ENCODE measurements around the gene D2HGDH.
A peak's percentile ranks its signal among the peaks of the same experiment; 100 is the strongest.
"Not testable (repeated sequence)": the region's sequence is repeated elsewhere in the genome, so short reads cannot be mapped to it uniquely, and the experiment has no call there.

D2HGDH gene

DNA sequence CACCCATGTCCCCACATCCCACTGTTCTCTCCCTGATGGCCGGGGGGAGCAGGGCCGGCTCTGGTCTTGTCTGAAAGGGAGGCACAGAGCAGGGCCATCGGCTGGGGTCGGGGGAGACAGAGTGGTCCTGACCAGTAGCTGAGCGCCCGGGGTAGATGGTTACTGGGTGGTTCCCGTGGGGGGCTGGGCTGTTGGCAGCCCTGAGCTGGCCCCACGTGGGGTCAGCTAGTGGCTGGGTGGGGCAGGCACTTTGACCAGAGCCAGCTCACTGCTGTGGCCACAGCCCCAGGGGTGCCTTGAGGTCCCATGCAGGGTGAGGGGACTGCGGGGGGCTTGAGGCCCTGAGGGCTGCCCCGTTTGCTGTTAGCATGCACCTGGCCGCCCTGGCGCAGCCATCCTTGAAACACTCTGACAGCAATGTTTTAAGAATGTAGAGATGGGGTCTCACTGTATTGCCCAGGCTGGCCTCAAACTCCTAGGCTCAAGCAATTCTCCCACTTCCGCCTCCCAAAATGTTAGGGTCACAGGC, 62.2 kb downstream of the D2HGDH start:
- no peak for DNase-seq

DNA sequence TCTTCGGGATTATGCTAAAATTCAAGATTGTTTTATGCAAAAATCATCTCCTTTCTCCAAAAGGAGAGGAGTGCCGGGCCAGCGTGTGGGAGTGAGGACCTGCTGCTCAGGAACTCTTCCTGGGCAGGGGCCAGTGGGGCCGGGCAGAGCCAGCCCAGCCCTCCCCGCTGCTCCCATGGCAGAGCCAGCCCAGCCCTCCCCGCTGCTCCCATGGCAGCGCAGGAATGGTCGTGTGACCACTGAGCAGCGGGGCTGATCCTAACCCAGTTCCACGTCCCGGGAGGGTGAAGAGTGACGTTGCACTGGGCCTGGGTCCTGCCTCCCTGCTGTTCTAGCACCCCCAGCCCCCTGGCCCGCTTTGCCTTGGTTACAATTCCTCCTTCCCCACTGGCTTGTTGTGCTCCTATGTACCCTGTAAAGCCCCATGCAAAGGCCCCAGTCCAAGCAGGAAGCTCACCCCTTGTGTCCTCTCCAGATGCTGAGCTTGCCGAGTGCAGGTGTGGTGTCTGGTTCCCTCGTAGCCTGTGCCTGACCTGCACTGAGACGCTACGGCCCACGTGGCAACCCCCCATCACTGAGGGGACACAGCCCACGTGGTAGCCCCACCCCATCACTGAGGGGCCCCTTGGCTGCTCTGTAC, 63.1 kb downstream of the D2HGDH start:
- DNase-seq: no peak

DNA sequence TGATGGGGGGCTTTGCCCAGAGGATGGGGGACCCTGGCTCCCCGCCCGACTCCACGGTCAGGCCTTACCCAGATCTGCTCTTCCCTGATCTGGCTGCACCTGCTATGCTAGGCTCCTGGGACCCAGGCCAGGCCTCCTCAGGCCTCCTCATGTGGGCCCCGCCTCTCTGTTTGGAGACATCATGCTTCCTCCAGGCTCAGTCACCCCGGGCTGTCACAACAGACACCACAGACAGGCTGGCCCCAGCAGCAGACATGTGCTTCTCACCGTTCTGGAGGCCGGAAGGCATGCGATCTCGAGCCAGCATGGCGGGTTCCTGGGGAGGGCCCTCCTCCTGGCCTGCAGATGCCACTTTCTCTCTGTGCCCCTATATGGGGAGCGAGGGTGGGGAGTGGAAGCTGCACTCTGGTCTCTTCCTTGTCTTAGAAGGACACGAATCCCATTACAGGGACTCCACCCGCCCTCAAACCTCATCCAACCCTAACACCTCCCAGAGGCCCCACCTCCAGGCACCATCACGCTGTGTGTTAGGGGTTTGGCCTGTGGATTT, 63.7 kb downstream of the D2HGDH start:
- no peak for DNase-seq

DNA sequence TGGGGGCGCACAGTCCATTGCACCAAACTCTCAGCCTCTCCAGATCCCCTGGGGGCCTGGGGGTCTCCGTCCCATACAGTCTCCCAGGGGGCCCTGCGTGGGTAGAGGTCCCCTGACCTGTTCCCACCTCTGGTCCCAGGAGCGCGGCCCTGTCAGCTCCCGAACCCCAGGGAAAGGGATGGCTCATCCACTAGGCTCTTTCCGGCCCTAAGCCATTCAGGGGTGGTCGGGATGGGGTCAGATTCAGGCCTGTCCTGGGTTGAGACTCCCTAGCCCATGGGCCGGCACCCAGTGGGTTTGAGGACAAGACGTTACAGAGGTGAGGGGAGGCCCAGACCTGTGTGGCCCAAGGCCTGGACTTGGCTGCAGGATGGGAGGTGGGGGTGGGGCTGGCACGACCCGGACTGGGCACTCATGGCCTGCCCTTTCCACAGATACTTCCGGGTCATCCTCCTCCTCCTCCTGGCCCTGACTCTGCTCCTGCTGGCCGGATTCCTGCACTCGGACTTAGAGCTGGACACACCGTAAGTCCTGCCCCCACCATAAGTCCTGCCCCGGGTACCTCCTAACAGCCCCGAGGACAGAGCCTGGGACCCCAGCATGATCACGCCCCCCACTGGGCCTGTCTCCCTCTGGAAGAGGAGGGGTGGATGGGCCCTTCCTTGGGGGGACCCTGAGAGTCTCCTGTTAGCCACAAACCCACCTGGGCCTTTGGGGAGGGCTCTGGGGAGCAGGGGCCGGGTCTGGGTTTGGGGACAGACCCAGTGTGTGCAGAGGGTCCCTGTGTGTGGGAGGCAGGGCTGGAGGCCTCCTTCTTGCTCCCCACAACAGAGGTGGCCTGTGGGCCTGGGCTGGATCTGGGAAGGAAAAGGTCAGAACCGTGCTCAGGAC, 64.4 kb downstream of the D2HGDH start:
- no peak for DNase-seq

DNA sequence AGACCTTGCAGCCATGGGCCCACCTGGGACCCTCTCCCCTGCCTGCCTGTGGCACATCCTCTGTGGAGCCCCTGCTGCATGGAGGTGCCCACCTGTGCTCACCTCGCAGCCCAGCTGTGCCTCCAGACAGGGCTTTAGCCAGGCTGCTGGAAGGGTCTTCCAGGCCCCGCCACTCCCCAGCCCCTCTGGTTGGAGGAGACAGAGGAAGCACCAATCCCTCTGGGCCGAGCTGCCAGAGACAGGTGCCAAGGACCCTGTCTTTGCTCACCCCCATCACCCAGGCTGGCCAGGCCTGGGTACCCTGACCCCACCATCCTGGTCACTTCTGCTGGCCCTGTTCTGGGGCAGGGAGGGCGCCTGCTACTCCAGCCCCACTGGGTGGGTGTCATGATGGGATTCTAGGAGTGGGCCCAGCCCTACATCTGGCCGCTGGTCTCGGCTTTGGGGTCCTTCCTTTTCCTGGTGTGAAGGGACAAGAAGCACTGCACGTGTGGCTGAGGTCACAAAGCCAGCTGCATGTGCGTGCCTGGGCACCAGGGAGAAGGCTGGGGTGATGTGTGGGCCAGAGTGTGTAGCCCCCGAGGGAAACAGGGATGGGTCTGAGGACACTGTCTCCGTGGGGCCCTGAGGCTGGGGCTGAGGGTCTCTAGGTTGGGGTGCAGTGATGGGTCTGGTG, 65.2 kb downstream of the D2HGDH start:
- DNase-seq: no peak

DNA sequence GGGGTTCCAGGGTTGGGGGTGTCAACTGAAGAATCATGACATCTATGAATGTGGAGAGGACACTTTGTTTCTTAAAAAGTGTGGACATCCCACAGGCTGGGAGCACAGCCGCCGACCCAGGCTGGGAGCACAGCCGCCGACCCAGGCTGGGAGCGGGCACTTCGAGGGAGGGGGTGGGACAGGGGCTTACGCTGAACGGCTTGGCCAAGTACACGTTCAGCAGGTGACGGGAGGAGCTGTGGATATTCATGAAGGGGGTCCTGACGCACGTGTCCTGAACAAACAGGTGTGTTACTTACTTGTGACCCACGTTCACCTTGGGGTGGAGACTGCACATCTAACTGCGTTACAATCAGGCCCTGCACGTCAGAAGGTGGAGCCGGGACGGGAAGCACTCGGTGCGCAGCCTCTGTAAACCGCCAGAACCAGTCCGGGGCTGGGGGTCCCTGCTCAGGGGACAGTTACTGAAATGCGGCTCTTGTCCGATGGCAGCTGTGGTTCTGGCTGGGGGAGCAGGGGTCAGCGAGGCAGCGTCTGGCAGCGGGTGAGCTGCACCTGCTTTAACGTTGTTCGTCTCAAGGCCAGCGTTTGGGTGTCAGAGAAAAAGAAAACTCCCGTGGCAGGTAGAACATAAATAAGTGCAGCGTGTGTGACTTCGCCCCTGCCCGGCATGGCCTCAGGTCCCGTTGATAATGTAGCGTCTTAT, 65.9 kb downstream of the D2HGDH start:
- DNase-seq: not testable (repeated sequence)

DNA sequence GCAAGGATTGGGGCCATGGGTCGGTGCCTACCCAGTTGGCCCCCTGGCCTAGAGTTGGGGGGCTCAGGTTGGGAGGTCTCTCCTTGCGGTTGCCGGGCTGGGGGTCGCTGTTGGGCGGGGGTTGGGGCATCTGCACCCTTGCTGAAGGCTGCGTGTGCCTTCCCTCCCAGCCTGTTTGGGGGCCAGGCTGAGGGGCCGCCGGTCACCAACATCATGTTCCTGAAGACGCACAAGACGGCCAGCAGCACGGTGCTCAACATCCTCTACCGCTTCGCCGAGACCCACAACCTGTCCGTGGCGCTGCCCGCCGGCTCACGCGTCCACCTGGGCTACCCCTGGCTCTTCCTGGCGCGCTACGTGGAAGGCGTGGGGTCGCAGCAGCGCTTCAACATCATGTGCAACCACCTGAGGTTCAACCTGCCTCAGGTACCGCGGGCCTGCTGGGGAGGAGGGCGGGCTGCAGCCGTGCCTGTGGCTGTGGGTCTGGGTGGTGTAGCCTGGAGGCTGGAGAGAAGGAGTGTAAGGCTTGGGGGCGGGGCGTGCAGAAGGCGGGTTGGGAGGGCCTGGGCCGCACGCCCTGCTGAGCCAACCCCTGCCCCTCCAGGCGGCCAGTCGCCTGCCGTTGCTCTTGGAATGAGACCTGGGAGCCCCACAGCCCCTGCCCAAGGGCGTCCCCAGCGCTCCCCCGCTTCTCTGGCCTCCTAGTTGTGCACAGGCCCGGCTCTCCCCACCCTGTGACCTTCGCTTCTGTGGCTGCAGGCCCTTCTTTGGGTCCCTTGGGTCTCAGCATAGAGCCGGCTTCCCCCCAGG, 67.4 kb downstream of the D2HGDH start:
- peak in 1 of 2 experiments; percentile 59 for DNase-seq

DNA sequence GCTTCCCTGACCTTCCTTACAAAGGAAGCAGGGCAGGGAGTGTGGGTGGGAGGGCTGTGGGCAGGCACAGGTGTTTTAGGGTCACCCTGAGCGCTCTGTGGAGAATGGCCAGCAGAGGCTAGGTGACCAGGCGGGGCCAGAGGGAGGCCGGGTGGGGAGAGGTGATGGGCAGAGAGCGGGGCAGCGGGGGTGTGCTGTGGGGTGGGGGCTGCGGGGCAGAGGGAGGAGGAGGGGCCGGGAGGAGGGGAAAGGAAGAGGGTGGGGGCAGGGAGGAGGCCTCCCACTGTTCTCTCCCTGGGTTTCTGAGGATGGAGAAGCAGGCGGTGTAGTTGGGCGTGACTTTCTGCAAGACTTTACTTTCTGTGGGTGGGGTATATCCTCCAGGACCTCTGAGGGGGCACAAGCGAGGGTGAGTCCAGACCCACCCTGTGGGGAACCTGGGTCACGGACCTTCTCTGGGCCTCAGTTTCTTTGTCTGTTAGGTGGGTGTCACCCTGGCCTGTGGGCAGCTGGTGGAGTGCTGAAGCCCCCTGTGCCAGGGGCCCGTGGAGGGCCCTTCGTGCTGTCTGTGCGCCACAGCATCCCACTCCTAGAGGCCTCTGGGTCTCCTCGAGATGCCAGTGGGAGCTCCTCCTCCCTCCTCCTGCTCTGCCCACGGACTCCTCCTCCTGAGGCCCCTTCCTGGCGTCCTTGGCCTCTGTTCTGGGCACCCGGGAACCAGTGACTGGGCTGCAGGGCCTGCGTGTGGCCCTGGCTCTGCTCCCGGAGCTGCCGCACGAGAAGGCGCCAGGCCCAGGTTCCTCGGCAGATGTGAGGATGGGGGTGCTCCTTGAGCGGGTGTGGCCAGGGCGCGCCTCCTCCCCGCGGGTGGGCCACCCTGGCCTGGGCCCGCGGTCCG, 68.2 kb downstream of the D2HGDH start:
- DNase-seq: no peak

DNA sequence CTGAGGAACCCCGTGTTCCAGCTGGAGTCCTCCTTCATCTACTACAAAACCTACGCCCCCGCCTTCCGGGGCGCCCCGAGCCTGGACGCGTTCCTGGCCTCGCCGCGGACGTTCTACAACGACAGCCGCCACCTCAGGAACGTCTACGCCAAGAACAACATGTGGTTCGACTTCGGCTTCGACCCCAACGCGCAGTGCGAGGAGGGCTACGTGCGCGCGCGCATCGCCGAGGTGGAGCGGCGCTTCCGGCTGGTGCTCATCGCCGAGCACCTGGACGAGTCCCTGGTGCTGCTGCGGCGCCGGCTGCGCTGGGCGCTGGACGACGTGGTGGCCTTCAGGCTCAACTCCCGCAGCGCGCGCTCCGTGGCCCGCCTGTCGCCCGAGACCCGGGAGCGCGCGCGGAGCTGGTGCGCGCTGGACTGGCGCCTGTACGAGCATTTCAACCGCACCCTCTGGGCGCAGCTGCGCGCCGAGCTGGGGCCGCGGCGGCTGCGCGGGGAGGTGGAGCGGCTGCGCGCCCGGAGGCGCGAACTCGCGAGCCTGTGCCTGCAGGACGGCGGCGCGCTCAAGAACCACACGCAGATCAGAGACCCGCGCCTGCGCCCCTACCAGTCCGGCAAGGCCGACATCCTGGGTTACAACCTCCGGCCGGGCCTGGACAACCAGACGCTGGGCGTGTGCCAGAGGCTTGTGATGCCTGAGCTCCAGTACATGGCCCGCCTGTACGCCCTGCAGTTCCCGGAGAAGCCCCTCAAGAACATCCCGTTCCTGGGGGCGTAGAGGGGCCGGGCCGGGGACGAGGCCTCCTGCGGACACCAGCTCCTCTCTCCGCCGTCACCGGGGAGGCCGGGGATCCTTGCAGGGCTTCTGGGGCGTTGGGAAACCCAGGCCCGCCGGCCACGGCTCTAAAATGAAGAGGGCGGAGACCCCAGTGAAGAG, 69.2 kb downstream of the D2HGDH start:
- peak in 1 of 2 experiments; percentile 91 for DNase-seq

DNA sequence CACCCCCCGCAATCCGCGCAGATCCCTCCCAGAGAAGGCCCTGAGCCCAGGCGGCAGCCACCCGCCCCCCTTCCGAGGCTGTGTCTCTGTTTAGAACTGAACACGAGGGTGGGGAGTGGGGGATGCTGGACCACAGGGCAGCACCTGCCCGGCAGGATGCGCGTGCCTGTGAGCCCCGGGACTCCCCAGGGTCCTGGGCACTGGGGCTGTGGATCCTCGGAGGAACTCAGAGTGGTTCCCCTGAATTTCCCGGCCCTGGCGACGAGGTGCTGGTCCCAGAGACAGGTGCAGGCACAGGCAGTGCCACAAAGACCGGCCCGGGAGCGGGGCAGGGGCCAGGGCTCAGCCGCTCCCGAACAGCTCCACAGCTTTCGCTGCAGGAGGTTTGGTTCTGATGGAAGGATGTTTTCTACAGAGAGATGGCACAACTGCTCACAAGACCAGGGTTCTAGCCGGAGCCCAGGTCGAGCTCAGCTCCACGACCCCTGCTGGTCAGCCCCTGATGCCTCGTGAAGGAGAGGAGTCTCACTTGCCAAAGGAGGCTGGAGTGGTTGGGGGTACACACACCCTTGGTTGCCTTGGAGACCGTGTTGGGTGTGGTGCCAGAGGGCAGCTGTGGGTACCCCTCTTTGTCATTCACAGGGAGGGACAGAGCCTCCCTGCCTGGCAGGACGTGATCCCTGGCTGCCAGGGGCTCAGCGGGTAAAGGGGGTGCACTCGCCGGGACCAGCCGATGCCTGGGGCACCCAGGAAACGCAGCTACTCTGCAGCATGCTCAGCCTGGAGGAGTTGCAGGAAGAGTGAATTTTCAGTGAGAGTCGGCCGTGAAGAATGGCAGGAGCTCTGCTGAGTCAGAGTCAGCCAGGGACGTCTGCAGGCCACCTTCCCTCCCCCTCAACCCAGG, 70.1 kb downstream of the D2HGDH start:
- peak; percentile 36 to 75 for DNase-seq

DNA sequence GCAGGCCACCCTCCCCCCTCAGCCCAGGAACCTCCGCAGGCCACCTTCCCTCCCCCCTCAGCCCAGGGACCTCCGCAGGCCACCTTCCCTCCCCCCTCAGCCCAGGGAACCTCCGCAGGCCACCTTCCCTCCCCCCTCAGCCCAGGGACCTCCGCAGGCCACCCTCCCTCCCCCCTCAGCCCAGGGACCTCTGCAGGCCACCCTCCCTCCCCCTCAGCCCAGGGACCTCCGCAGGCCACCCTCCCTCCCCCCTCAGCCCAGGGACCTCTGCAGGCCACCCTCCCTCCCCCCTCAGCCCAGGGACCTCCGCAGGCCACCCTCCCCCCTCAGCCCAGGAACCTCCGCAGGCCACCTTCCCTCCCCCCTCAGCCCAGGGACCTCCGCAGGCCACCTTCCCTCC, 71.8 kb downstream of the D2HGDH start:
- not testable (repeated sequence) for DNase-seq

DNA sequence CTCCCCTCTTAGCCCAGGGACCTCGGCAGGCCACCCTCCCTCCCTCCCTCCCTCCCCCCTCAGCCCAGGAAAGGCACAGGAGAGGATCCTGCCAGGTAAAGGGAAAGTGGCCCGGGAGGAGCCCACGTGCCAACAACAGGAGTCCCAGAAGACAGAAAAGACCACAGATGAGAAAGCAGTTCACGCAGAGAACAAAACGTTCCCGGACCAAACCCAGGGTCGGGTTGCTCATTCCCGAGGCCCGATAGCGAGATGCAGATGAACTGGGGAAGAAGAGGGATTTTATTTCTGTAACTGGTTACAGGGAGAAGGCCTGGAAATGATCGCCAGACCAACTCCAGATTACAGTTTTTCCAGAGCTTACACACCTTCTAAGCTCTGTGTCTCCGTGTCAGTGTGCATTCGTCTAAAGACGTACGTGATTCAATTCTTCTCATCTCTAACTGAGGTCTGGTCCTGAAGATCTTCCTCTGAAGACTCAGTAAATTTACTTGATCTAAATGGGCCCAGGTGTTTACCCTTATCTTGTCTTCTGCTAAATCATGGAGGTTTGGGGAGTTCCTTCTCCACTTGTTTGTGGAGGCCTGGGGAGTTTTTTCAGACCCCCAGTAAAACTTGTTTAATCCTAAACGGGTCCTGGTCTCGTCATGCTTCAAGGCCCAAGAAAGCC, 73.8 kb downstream of the D2HGDH start:
- DNase-seq: no peak

DNA sequence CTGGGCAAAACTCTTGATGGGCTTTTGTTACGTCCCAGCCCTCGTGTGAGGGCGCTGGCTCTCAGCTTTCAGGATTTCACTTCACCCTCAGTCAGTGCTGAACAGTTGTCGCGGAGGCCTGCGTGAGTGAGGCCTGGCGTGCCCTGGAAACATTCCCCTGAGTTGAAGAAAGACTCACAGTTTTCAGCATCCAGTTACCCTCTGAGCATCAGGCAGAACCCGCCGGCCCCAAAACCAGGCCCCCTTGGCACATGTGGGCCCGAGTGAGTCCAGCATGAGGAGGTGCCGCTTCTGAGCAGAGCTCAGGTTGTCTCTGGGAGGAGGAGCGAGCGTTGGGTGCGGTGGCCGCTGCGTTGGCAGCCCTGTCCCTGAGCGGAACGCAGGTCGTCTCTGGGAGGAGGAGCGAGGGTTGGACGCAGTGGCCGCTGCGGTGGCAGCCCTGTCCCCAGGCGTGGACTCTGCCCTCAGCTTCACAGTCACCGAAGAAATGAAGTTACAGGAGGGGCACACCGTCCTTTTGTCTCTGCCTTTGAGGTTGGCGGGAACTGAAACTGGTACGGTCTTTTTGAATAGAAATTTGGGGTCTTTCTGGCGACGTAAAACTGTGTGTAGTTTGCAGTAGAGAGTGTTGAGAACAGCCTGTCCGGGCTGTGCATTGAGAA, 74.4 kb downstream of the D2HGDH start, which contains the start of gene NEU4:
Gene NEU4, plus strand, starts transcription at position 473 of the 662 bp plus-strand sequence. CDS start 5,292 bp downstream, outside the sequence.
- no peak for DNase-seq

DNA sequence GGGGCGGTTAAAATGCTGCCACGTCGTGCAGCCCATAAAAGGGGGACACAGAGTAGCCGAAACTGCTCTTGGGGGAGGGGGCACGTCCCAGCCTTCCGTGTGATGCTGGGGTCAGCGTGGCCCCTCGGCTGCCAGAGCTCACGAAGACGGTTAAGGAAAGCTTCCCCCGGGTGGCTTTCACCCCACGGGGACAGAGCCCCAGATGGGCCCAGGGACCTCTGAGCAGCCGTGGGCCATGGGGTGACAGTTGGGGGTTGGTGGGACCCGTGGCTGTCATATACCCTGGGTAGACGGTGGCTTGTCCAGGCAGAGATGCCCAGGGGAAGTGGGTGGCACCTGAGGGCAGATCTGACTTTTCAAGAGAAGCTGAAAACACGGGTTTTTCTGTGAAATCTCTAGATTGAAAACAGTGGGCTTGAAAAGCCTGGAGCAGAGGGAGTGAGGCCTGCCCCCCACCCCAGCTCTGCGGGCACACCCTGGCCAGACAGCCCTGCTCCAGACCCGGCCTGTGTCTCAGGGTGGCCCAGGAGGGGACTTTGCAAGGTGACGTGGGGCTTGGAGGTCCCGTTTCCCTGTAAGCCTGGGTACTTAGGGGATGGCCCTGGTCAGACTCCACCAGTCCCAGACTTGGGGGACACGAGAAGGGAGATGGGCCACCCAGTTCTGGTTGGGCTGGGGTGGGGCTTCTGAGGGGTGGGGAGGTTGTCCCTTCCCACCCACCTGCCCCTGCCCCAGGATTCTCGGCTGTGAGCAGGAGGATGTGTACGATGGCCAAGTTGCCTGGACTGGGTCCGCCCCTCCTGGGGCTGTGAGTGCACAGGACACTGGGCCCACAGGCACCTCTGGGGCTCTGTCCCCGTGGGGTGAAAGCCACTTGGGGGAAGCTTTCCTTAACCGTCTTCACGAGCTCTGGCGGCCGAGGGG, 75.2 kb downstream of the D2HGDH start:
- no peak for DNase-seq

DNA sequence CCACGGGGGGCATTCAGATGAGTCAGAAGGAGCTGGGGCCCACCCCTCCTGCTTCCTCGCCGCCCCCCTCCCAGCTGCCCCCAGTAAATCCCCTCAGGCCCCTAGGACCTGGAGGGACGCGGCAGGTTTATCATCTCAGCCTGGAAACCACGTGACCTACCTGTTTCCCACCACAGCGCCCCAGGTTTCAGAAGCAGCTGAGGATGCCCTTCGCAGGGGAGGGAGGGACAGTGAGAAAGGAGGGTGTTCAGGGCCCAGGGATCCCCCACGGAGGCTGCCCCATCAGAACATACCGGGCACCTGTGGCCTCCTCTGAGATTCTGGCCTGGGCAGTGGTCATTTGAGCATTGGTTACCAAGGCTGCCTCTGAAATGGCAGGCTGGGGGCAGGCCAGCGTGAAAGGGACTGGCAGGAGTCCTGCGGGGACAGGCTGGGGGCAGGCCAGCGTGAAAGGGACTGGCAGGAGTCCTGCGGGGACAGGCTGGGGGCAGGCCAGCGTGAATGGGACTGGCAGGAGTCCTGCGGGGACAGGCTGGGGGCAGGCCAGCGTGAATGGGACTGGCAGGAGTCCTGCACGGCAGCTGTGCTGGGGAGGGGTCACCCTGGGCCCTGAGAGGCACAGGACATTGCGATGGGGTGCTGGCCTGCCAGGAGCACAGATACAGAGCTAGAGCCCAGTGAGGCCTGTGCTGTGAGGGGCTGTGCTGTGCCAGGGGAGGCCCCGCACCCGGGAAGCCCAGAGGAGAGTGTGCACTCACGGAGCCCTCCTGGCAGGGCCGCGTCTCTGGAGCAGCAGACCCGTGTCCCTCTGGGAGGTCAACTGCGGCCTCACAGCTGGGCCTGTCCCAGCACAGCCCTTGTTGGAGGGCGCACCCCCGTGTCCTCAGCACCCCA, 76.1 kb downstream of the D2HGDH start:
- no peak for DNase-seq

All from NCI-H526 (cell line).